HG03064 (cell line): ENCODE data around the gene ITPR2.

Experiments used
- ATAC-seq: cut with Tn5 transposase; IDR thresholded peaks from one replicate; pipeline ENCODE4 v1.9.1; 2021; ENCODE audit warnings: low read depth; ENCODE audit not compliant: unreplicated experiment

The ITPR2 gene

DNA sequence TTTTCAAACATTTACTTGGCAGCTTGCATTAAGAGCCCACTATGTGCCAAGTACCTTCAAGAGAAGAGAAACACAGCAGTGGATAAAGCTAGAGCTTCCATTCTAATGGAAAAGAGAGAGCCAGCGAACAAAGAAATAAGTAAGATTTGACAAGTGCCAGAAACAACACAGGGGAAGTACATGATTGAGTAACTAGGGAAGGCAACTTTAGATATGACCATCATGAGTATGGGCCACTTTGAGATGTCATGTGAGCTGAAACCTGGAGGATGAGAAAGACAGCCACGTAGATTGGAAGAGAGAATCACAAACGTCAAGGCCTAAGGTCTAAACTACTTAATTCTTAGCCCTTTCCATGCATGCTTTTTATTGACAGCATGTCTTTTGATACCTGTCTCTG, 121.4 kb downstream of the ITPR2 start:
- no peak for ATAC-seq

DNA sequence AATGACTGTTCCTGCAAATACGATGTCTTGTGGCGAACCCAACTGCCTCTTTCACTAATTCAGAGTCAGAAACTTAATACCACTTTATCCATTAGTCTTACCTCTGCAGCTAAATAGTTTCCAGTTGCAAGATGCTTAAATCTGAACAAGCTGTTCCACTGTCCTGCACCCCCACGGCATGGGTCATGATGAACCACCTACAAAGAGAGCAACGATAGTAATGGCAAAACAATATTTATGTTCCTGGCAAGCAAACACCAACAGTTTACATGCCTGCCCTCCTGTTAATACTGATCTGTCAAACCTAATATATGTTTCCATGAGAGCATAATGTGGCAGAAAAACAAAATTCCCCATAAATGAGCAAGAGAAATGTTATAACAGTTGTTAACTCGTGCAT, 121.9 kb downstream of the ITPR2 start:
- ATAC-seq, result no peak

DNA sequence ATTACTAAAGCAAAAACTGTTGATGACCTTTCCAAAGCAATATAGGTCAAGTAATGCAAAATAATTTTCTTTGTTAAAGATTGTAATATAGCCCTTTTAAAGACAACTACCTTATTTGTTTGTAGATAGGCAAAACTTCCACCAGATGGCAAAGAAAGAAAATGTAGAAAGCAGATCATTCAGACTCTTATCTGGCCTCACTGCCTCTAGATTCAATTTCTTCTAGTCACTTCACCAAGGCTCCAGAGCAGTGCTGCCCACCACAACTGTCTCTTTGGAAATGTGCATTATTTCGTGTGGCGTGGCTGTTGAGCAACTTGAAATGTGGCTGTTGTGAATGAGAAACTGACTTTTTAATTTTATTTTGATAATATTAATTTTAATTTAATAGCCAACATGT, 127.1 kb downstream of the ITPR2 start:
- ATAC-seq, result no peak

DNA sequence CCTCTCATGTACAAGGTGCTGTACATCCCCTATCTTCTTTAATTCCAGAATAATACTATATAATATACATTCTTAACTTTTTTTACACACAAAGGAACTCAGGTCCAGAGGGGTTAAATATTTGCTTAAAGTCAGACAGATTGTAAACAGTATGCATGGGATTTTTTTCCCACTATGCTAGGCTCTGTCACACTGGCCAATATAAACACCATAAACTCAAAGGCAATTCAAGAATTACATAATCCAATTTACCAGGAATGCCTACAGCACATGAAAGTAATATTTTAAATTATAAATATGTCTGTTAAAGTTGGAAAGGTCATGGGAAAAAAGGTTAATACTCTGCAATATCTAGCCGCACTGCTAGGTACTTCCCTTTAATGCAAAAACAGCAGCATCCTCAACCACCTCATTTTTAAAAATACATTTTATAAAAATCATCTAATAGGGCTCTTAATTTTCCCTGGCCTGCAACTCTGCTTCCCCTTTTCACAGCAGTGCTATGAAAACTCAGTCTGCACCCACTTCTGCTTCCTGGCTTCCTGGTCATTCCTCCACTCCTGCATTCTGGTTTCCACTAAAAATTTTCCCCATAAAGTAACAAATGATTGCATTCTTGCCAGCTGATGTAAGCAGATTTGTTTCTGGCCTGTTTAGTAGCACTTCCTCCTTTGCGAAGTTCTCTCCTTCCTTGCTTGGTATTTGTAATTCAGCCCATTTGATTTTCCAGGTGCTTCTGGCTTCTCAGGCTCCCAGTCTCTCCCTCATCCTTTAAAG, 128.1 kb downstream of the ITPR2 start:
- no peak for ATAC-seq

DNA sequence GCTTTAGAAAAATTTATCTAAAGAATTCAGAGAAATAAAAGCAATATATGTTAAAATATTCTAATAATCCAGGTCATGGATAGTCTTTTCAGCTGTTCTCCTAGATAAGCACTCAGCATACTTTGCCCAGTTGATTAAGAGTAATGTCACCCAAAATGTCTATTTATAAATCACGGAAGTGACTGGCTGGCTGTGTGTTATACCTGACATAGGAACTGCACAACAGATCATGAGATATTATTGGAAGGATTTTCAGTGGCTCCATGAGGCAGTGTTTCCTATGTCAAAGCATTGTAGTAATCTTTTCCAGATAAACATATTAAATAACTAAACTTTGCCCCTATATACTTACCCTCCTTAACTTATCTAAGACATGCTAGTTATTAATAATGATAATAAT, 128.8 kb downstream of the ITPR2 start:
- no peak for ATAC-seq

DNA sequence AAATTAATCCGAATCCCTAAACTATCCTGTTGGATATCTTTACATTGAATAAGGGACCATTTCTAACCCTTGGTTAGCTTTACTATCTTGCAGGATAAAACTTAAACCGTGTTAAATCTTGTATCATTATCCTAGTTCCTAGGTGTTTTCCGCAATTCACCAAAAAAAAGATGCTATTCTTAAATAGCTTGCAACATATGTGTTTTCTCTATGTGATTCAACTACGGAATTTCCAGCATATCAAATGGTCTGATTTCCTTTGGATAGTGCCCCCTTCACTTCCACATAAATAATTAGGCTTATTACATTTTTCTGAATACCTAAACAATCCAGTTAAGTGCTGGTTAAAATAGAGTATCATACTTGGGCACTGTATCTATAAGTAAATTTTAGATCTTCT, 130.3 kb downstream of the ITPR2 start:
- no peak for ATAC-seq

DNA sequence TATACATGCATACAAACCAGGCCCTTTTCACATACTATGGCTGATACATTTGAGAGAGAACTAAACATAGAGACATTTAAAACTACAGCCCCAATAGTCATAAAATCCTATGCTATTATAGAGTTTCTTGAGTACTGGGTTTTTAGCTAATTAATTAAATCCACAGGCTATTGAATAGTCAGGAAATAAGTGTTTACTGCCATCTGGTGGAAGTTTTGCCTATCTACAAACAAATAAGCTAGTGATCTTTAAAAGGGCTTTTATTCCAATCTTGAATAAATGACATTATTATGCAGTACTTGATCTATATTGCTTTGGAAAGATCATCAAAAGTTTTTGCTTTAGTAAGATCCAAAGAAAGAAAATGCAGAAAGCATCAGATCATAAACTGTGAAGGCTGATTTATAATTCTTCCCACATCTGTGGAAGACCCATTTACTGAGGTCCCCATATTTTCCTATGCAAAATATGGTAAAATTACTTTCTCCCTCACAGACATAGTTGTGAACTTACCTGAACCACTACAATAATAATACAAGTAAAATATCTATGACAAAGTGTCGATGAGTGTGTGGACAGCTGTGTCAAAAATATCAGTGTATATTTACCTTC, 131.3 kb downstream of the ITPR2 start:
- ATAC-seq, result no peak

DNA sequence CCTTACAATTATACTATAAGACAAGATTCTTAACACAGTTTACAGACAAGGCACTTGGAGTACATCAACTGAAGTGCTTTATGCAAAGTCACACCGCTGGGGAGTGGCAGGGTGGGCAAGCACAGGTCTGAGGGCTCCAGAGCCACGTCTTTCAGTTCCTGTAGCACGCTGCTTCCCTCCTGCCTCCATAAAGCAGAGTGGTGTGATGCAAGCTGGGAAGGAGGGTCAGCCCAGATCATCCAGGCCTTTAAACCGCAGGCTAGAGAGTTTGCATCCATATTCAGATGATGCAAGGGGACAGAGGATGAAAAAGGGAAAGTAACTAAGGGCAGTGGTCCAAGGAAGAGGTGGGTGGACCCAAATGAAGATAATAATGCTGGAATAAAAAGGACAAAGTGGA, 132.6 kb downstream of the ITPR2 start:
- ATAC-seq, result no peak

DNA sequence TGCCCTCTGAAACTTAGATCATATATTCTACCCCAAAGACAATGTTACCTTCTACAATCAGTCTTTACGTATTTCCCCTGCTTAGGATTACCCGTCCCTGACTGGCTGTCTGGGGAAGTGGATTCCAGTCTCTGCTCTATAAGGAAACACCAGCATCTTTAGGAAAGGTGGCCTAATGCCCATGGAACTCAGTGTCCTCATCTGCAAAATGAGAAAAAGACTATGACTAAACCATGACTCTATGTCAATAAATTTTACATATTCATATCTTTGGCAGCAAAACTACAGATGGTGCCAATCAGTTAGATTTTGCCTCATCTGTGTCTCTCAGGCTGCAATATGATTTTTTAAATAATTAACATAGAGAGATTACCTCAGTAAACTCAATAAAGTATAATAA, 133.8 kb downstream of the ITPR2 start:
- ATAC-seq, result no peak

DNA sequence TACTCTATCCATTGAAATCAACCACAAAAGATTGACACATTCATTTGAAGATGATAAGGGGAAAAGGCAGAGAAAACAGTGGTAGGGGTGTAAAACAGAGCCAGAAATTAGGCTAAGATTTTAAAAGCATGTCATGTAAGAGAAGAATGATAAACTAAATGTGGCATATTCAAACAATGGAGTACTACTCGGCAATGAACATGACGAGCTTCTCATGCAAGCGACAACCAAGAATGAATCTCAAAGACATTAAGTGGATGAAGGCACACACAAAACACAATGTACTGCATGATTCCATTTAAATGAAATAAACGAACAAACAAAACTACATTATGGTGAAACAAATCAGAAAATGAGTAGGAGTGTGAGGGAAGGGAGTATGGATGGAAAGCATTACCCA, 134.8 kb downstream of the ITPR2 start:
- no peak for ATAC-seq

DNA sequence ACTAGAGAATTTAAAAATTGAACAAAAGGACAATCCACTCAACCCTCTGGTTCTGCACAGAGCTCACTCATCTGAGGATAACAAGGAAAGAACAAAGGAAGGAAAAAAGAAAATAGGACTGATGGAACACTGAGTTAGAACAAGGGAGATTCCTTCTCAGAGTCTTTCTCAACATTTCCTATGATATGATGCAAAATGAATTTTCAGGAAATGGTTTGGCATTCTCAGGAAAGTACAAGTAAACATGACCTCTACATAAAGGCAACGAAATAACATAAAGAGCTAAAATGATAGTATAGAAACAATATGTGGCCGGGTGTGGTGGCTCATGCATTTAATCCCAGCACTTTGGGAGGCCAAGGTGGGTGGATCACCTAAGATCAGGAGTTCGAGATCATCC, 135.8 kb downstream of the ITPR2 start:
- ATAC-seq, result no peak

DNA sequence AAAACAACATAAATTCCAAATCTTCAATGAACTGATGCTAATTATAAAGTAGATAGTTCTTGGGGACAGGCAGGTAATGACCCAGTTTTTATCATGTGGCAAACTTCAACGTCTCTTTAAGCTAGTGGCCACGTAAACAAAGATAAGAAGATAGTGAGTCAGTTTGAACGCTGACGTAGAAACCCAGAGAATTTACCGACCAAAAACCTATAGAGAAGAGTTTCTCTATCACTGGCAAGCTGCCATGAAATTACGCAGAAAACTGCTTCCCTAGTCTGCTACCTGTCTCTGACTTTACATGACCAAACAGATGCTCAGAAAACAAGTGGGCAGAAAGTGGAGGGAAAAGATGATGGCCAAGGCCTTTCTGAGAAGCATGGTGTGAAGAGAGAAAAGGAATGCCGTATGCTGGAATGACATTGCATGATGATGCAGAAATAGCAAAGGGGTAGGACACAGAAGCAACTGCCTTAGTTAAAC, 136.3 kb downstream of the ITPR2 start:
- no peak for ATAC-seq

DNA sequence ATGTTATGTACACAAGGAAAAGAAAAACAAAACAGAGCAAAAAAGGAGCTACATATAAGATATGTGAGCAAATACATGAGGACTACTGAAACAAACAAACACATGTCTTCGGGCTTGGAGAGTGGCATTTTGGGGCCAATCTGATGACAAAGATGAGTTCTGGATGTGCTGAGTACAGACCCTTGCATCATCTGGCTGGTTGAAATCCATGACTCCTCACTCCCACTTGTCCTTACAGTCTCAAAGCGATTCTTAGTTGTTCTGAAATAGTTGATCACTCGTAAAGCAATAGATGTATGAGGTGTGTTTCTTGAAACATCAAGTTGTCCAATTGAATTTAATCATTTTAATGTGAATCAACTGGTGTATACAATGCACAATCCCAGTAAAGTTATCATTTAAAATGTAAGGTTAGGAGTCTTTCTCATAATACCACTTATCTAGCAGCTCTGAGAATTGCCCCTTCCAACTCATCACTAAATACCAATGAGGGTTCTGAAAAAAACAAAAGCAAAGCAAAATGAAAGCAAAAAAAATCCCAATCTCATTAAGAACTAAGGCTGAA, 136.9 kb downstream of the ITPR2 start:
- ATAC-seq, result no peak

DNA sequence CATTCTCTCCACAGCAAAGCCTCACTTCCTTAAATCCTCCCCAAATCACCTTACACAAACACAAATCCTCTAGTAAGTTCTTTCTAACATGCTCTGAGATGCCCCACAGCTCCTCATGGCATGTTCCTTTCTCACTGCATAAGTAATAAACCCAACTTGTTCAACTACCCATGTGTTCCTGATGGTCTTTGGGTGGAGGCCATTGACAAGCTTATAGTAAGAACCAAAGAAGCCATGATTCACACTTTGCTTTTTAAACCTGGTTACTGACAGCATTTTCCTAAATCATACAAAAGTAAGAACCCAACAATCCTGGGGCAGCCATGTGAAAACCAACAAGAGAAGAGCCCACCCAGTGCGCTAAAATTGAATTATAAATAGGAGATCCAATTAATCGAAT, 138.6 kb downstream of the ITPR2 start:
- no peak for ATAC-seq

DNA sequence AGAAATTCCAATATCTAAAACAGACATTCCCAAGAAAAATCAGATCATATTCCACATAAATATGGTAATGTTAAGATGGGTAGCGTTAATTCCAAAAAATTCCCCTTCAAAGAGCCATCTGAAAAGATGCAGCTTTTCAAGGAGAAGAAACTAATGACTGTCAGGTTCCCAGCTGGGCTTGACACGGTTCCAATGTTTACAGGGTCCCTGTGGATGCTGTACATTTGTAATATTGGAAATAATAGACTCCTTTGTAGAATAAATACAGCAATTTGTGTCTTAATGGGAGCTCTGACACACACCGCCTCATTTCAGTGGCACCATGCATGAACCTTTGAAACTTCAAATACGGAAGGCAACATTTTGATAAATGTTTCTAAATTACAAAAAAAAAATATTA, 140.6 kb downstream of the ITPR2 start:
- ATAC-seq, result no peak

DNA sequence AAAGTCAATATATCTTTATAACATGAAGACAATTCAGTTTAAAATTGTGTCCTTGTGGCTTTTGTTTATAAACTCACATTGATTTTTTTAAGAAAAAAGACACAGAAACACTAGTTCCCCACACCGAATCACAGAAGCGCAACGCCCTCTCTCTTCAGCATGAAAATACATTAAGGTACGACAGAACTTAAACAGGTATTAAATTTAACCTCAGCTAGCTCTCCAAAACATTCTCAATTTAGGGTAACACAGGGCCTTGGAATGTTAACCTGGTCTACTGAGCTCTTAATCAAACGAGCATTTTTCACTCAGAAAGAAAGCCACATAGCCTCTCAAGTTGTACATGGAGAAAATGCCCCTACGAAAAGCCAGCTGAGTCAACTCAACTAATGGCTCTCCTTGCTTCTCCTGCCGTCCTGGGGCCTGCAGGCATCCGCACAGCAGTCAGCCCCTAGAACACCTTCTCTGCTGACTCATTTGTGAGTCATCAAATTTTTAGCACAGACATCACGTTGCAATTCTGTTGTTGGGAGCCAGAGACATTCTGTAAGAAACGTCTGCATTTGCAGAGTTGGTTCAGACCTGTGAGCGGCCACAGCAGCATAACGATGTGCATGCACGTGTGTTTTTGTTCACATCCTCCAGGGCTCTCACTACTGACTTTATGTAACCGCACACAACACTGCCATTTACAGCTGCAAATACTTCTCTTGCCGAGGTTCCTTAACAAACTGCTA, 141.6 kb downstream of the ITPR2 start:
- ATAC-seq, result no peak

DNA sequence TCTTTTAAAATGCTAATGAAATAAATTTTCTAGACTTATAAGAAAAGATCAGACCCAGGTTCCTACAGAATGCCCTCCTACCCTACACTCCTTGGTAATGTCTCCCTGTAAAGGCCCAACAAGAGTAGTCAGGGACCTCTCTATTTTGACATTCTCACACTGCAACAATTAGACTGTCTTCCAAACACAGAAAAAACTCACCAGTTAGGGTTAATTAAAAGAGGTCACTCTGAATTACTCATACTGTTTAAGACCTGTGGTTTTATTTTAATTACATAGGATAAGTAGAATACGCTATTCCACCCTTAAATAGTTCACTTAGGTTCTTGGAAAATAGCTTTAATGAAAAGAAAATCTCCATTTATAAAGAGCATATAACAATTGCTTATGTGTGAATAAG, 142.4 kb downstream of the ITPR2 start:
- no peak for ATAC-seq

DNA sequence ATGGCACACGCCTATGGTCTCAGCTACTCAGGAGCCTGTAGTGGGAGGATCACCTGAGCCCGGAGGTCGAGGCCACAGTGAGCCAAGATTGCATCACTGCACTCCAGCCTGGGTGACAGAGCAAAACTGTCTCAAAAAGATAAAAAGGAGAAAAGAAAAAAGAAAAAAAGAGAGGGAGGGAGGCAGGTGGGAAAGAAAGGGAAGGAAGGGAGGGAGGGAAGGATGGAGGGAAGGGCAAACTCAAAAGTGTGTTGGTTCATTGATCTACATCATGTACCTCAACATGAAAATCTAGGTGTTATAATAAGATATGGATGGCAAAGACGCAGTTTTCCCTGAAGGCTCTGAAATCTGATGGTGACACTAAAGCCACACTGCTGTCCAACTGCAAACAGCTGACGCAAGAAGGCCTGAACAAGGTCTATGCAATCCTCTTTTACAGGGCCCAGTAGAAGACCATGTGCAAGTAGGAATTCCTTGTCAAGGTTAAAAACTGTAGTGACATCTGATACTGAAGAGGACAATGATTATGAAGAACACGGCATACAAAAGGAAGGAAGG, 143.6 kb downstream of the ITPR2 start:
- ATAC-seq, result no peak

DNA sequence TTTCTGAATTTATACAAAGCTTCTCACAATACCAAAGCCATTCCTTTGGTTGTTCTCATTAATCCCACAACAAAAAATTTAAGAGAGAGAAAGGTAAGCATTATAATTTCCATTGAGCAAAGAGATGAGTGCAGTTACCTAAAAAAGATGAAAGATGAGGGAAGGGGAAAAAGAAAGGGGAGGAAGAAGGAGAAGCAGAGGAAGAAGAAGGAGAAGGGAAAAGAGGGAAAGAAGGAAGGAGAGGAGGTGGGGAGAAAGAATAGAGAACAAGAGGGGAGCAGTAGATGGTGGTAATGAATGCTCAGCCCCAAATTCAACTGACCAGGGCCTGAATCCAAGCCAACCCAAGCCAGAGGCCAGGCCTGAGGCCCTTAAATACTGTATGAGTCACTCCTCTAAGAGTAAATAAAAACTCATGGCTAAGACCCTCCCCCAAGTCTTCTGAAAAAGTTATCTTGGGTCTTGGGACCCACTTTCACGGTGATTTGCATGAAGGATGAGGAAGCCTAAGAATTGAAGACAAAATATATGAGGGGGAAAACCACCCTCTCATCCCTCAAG, 144.6 kb downstream of the ITPR2 start:
- ATAC-seq, result no peak

DNA sequence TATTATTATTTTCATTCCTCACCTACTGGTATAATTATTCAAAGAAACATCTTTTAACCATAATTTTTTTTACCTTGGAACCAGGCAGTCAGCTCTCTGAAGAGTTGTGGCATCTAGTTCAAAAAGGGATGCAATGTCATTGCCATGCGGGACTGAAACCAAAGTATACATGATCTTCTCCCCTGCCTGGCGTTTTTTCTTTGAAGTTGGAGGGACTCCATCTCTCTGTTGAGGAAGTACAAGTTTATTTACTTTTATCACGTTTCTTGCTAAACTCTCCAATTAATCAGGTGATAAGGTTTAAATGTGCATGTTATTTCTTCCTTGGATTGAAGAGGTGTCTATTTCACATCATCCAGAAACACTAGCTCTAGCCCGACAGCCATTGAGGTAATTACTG, 146.6 kb downstream of the ITPR2 start:
- ATAC-seq, result no peak

DNA sequence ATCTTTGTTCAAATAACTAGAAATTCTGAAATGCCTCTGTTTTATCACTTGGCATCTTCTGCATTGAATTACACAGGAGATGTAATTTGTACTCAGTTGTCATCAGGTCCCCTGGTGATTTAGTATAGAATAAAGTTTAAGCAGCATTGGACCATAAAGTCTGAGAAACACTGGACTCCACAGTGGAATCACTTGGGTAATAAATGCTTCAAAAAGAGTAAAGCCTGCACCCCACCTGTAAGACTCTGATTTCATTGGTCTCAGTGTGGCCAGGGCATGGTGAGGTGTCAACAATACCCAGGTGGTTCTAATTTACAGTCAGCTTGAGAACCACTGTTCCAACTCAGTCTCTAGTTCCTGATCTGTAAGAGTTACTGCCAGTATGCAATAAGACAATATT, 148.9 kb downstream of the ITPR2 start:
- no peak for ATAC-seq
